Hepatic stellate cell (primary cell): ENCODE results near the gene CLASP1.
A peak's percentile ranks its signal among the peaks of the same experiment; 100 is the strongest.
"Not testable (repeated sequence)": the region's sequence is repeated elsewhere in the genome, so short reads cannot be mapped to it uniquely, and the experiment has no call there.

Source experiments
- DNase-seq: peaks from one replicate; pipeline ENCODE4 v3.0.0; 2011; ENCODE audit warnings: low spot score

CLASP1 gene

GRCh38 chr2:121649149-121649595 is at the start of gene CLASP1:
CLASP1 (minus strand) TSS chr2:121649462; CDS start chr2:121605895, 43,567 bp downstream.
- no peak for DNase-seq

- DNase-seq = no peak
These were observed 49.2 kb upstream of the CLASP1 start for GRCh38 chr2:121698318-121698930.

- no peak for DNase-seq
These were observed 47.9 kb upstream of the CLASP1 start for GRCh38 chr2:121697108-121697631.

- DNase-seq = no peak
These were observed 47.2 kb upstream of the CLASP1 start for GRCh38 chr2:121696410-121696930.

GRCh38 chr2:121695171-121695451 is 45.8 kb upstream of the CLASP1 start:
- no peak for DNase-seq

GRCh38 chr2:121694398-121695170 is 45.3 kb upstream of the CLASP1 start:
- no peak for DNase-seq

- DNase-seq = not testable (repeated sequence)
These were observed 41.3 kb upstream of the CLASP1 start for GRCh38 chr2:121690572-121690971.

- no peak for DNase-seq
These were observed 40.8 kb upstream of the CLASP1 start for GRCh38 chr2:121690095-121690494.

GRCh38 chr2:121689356-121689755 is 40.1 kb upstream of the CLASP1 start:
- DNase-seq = peak; percentile 72

- no peak for DNase-seq
These were observed 39.6 kb upstream of the CLASP1 start for GRCh38 chr2:121688820-121689219.

GRCh38 chr2:121686902-121687301 is 37.6 kb upstream of the CLASP1 start:
- DNase-seq = no peak

GRCh38 chr2:121686218-121686617 is 37.0 kb upstream of the CLASP1 start:
- no peak for DNase-seq

- DNase-seq = no peak
These were observed 33.4 kb upstream of the CLASP1 start for GRCh38 chr2:121682396-121683298.

GRCh38 chr2:121677855-121678254 is 28.6 kb upstream of the CLASP1 start:
- no peak for DNase-seq

GRCh38 chr2:121671621-121672020 is 22.4 kb upstream of the CLASP1 start:
- DNase-seq = not testable (repeated sequence)

- DNase-seq = no peak
These were observed 20.9 kb upstream of the CLASP1 start for GRCh38 chr2:121670181-121670580.

GRCh38 chr2:121667618-121668017 is 18.4 kb upstream of the CLASP1 start:
- no peak for DNase-seq

GRCh38 chr2:121666042-121666441 is 16.8 kb upstream of the CLASP1 start:
- DNase-seq = no peak

GRCh38 chr2:121665504-121665903 is 16.2 kb upstream of the CLASP1 start:
- DNase-seq = no peak

GRCh38 chr2:121664713-121665112 is 15.5 kb upstream of the CLASP1 start:
- DNase-seq = no peak

- no peak for DNase-seq
These were observed 14.8 kb upstream of the CLASP1 start for GRCh38 chr2:121664086-121664485.

GRCh38 chr2:121663434-121663833 is 14.2 kb upstream of the CLASP1 start:
- no peak for DNase-seq
